ACC112 (cell line): Measurements from ENCODE around the gene ASIC4.

Experiments
- H2AFZ ChIP-seq: fragments of 200-600 bp; sonication (generic); one replicate; pipeline ENCODE4 v1.6.0; 2017; ENCODE audit warnings: antibody characterized with exemption, low read length; ENCODE audit not compliant: unreplicated experiment
- H3K27ac ChIP-seq: fragments of 200-600 bp; sonication (generic); 2 replicates; pipeline ENCODE4 v1.5.1; 2014; ENCODE audit warnings: low read depth, mild to moderate bottlenecking, antibody characterized with exemption, low read length, moderate library complexity
- H3K27me3 ChIP-seq: fragments of 200-600 bp; sonication (generic); 2 replicates; pipeline ENCODE4 v1.6.1; 2014; ENCODE audit warnings: mild to moderate bottlenecking, antibody characterized with exemption, low read length, moderate library complexity, mixed read lengths; ENCODE audit not compliant: insufficient read depth
- H3K36me3 ChIP-seq: fragments of 200-600 bp; sonication (generic); 2 replicates; pipeline ENCODE4 v1.6.1; 2016; ENCODE audit warnings: mild to moderate bottlenecking, antibody characterized with exemption, low read length, moderate library complexity, mixed read lengths; ENCODE audit not compliant: insufficient read depth
- H3K4me1 ChIP-seq: fragments of 200-600 bp; sonication (generic); one replicate; pipeline ENCODE4 v1.6.1; 2016; ENCODE audit warnings: low read length, mixed read lengths; ENCODE audit not compliant: insufficient read depth, unreplicated experiment, control insufficient read depth
- H3K4me3 ChIP-seq: fragments of 200-600 bp; sonication (generic); 2 replicates; pipeline ENCODE4 v1.5.1; 2014; ENCODE audit warnings: mild to moderate bottlenecking, low read depth, low read length
- H3K79me2 ChIP-seq: fragments of 200-600 bp; sonication (generic); one replicate; pipeline ENCODE4 v1.6.0; 2016; ENCODE audit warnings: low read length; ENCODE audit not compliant: control insufficient read depth, unreplicated experiment, insufficient read depth

Gene ASIC4

GRCh38 chr2:219473511-219473910 lies 40.8 kb upstream of the ASIC4 start:
- Histone ChIP-seq H3K4me1 (peaks cover 13% of the 10 kb centered on the region), H3K27me3 (no peaks in the 10 kb centered on the region), H3K79me2 (no peaks in the 10 kb centered on the region), H3K27ac (no peak overlapping the region), H2AFZ (no peak overlapping the region), H3K4me3 (no peak overlapping the region), H3K36me3 (no peaks in the 10 kb centered on the region)

GRCh38 chr2:219474285-219475060 lies 39.8 kb upstream of the ASIC4 start:
- H3K36me3 ChIP-seq = no peaks in the 10 kb centered on the region
- no peak overlapping the region for H3K27ac ChIP-seq
- H3K79me2 ChIP-seq = no peaks in the 10 kb centered on the region
- no peak overlapping the region for H2AFZ ChIP-seq
- no peaks in the 10 kb centered on the region for H3K27me3 ChIP-seq
- no peak overlapping the region for H3K4me3 ChIP-seq
- H3K4me1 ChIP-seq = peaks cover 3% of the 10 kb centered on the region

GRCh38 chr2:219475278-219475677 lies 39.0 kb upstream of the ASIC4 start:
- Histone ChIP-seq H3K79me2 (no peaks in the 10 kb centered on the region), H3K4me1 (no peaks in the 10 kb centered on the region), H3K36me3 (no peaks in the 10 kb centered on the region), H2AFZ (no peak overlapping the region), H3K27ac (no peak overlapping the region), H3K27me3 (no peaks in the 10 kb centered on the region), H3K4me3 (no peak overlapping the region)

- Histone ChIP-seq H3K4me3 (no peak overlapping the region), H2AFZ (no peak overlapping the region), H3K4me1 (no peaks in the 10 kb centered on the region), H3K27ac (no peak overlapping the region), H3K79me2 (no peaks in the 10 kb centered on the region), H3K27me3 (no peaks in the 10 kb centered on the region), H3K36me3 (no peaks in the 10 kb centered on the region)
Observed at GRCh38 chr2:219475697-219476651, 38.3 kb upstream of the ASIC4 start.

GRCh38 chr2:219476652-219477151 lies 37.6 kb upstream of the ASIC4 start:
- H3K27me3 ChIP-seq = no peaks in the 10 kb centered on the region
- H3K27ac ChIP-seq = no peak overlapping the region
- H2AFZ ChIP-seq = no peak overlapping the region
- H3K4me3 ChIP-seq = no peak overlapping the region
- H3K4me1 ChIP-seq = no peaks in the 10 kb centered on the region
- no peaks in the 10 kb centered on the region for H3K36me3 ChIP-seq
- H3K79me2 ChIP-seq = no peaks in the 10 kb centered on the region

GRCh38 chr2:219477179-219477578 lies 37.1 kb upstream of the ASIC4 start:
- Histone ChIP-seq H3K36me3 (no peaks in the 10 kb centered on the region), H3K27me3 (no peaks in the 10 kb centered on the region), H2AFZ (no peak overlapping the region), H3K4me3 (no peak overlapping the region), H3K27ac (no peak overlapping the region), H3K4me1 (no peaks in the 10 kb centered on the region), H3K79me2 (no peaks in the 10 kb centered on the region)

GRCh38 chr2:219477815-219478214 lies 36.5 kb upstream of the ASIC4 start:
- Histone ChIP-seq H3K27me3 (no peaks in the 10 kb centered on the region), H3K4me1 (no peaks in the 10 kb centered on the region), H3K27ac (no peak overlapping the region), H3K4me3 (no peak overlapping the region), H3K36me3 (no peaks in the 10 kb centered on the region), H3K79me2 (no peaks in the 10 kb centered on the region), H2AFZ (no peak overlapping the region)

- no peak overlapping the region for H3K4me3 ChIP-seq
- no peaks in the 10 kb centered on the region for H3K79me2 ChIP-seq
- no peaks in the 10 kb centered on the region for H3K4me1 ChIP-seq
- no peak overlapping the region for H3K27ac ChIP-seq
- no peaks in the 10 kb centered on the region for H3K27me3 ChIP-seq
- H3K36me3 ChIP-seq = no peaks in the 10 kb centered on the region
- no peak overlapping the region for H2AFZ ChIP-seq
Observed at GRCh38 chr2:219478916-219479315, 35.4 kb upstream of the ASIC4 start.

GRCh38 chr2:219480004-219480403 lies 34.3 kb upstream of the ASIC4 start:
- Histone ChIP-seq H3K4me1 (no peaks in the 10 kb centered on the region), H3K79me2 (no peaks in the 10 kb centered on the region), H3K27ac (no peak overlapping the region), H3K36me3 (no peaks in the 10 kb centered on the region), H3K27me3 (no peaks in the 10 kb centered on the region), H2AFZ (no peak overlapping the region), H3K4me3 (no peak overlapping the region)

GRCh38 chr2:219482674-219483405 lies 31.4 kb upstream of the ASIC4 start:
- Histone ChIP-seq H3K36me3 (no peaks in the 10 kb centered on the region), H3K4me1 (no peaks in the 10 kb centered on the region), H3K4me3 (no peak overlapping the region), H3K27ac (no peak overlapping the region), H3K79me2 (no peaks in the 10 kb centered on the region), H2AFZ (no peak overlapping the region), H3K27me3 (no peaks in the 10 kb centered on the region)
